GM12864 (cell line): ENCODE measurements around the gene VPS37B.
A peak's percentile ranks its signal among the peaks of the same experiment; 100 is the strongest.
"Not testable (repeated sequence)": the region's sequence is repeated elsewhere in the genome, so short reads cannot be mapped to it uniquely, and the experiment has no call there.

ENCODE experiments used
- DNase-seq: peaks from one replicate; pipeline ENCODE4 v3.0.0-alpha.2; 2011; ENCODE audit warnings: low read depth
- H3K4me3 ChIP-seq: 2 replicates; pipeline ENCODE4 v1.5.1; 2011; ENCODE audit warnings: mild to moderate bottlenecking, low read depth, low read length, control low read depth
- CTCF ChIP-seq: IDR thresholded peaks from 2 replicates; pipeline ENCODE4 v1.5.1; 2011; ENCODE audit warnings: low read depth, mild to moderate bottlenecking, moderate library complexity, low read length, control low read depth, inconsistent platforms; ENCODE audit errors: missing control alignments

Gene VPS37B

GRCh38 chr12:122895704-122896636 lies at the start of gene VPS37B:
Gene VPS37B (minus strand): TSS chr12:122896124. CDS start chr12:122896062, 62 bp downstream.
- no peak for DNase-seq
- TF ChIP-seq CTCF, result no peak
- peak within 1 kb of the TSS; percentile 54 for H3K4me3 ChIP-seq

- TF ChIP-seq CTCF, result no peak
These were observed 49.0 kb upstream of the VPS37B start for GRCh38 chr12:122944605-122945592.

GRCh38 chr12:122943196-122943595 lies 47.3 kb upstream of the VPS37B start:
- no peak for TF ChIP-seq CTCF
- no peak for DNase-seq
- H3K4me3 ChIP-seq, result no peak overlapping the region

More at GRCh38 chr12:122944605-122945592, 49.0 kb upstream of the VPS37B start:
- H3K4me3 ChIP-seq, result no peak overlapping the region
- no peak for DNase-seq

GRCh38 chr12:122942637-122943036 lies 46.7 kb upstream of the VPS37B start:
- DNase-seq, result no peak

GRCh38 chr12:122941351-122941750 lies 45.4 kb upstream of the VPS37B start:
- H3K4me3 ChIP-seq, DNase-seq: not testable (repeated sequence)

More at GRCh38 chr12:122942637-122943036, 46.7 kb upstream of the VPS37B start:
- no peak overlapping the region for H3K4me3 ChIP-seq
- TF ChIP-seq CTCF, result no peak

GRCh38 chr12:122939125-122939524 lies 43.2 kb upstream of the VPS37B start:
- H3K4me3 ChIP-seq, result no peak overlapping the region
- no peak for DNase-seq
- TF ChIP-seq CTCF, result no peak

GRCh38 chr12:122937622-122938091 lies 41.7 kb upstream of the VPS37B start:
- no peak overlapping the region for H3K4me3 ChIP-seq
- no peak for DNase-seq
- TF ChIP-seq CTCF, result no peak
